Spinal cord (tissue), 10 donors: ENCODE data around the gene CARS1. TPM values are rescaled to one million over a fixed set of nuclear protein-coding genes. Genes with fewer than 3 reads are reported as not detected.
A peak's percentile ranks its signal among the peaks of the same experiment; 100 is the strongest.

Source experiments
- DNase-seq, 6 donors: peaks; one replicate each; pipeline versions ENCODE4 v3.0.0 to v3.0.0-alpha.2; 2013 to 2015; ENCODE audit warnings: low spot score in 6 of 6, low read depth in 4 of 6
- H3K27ac ChIP-seq: one replicate; pipeline ENCODE4 v1.5.1; 2013; ENCODE audit warnings: low read depth, low read length, control low read depth
- H3K27me3 ChIP-seq: one replicate; pipeline ENCODE4 v1.6.1; 2013; ENCODE audit warnings: low read length; ENCODE audit not compliant: control insufficient read depth, insufficient read depth
- H3K36me3 ChIP-seq: one replicate; pipeline ENCODE4 v1.6.1; 2013; ENCODE audit warnings: low read length; ENCODE audit not compliant: control insufficient read depth, insufficient read depth
- H3K4me1 ChIP-seq: one replicate; pipeline ENCODE4 v1.6.1; 2013; ENCODE audit warnings: low read length; ENCODE audit not compliant: control insufficient read depth, insufficient read depth
- H3K4me3 ChIP-seq: one replicate; pipeline ENCODE4 v1.5.1; 2013; ENCODE audit warnings: low read depth, low read length, control low read depth
- H3K9me3 ChIP-seq: one replicate; pipeline ENCODE4 v1.6.1; 2013; ENCODE audit warnings: low read length; ENCODE audit not compliant: control insufficient read depth, insufficient read depth
- WGBS: methylation state at CpG from one replicate; pipeline ENCODE4 v1.1.5; 2013; ENCODE audit warnings: missing lambda C conversion rate; ENCODE audit not compliant: insufficient coverage; 5-methylcytosine and 5-hydroxymethylcytosine counted together
- polyA plus RNA-seq, 2 donors: library from polyadenylated mRNA; unstranded; fragments of 120-200 nt; gene quantifications; one replicate each; pipeline ENCODE4 v1.2.1, GENCODE V29; 2013; ENCODE audit not compliant: insufficient read length in 2 of 2
- total RNA-seq, 2 donors: library from RNA; depleted of rRNA in 1 of 2; stranded (reverse); fragments of 120-200 nt in 1 of 2; fragments of >200 nt in 1 of 2; gene quantifications; one replicate each; pipeline versions ENCODE4 v1.2.3 to v1.2.4, GENCODE V29; 2013 to 2014
- donor health status: healthy.

CARS1 gene
- total and polyA plus RNA-seq, 4 donors, result 28.5 to 54.6 (median 44.3) TPM

- H3K27me3 ChIP-seq, result no peaks in the 10 kb centered on the region
- no peak for DNase-seq
- H3K27ac ChIP-seq, result no peak overlapping the region
- H3K4me1 ChIP-seq, result peaks cover 13% of the 10 kb centered on the region
- H3K36me3 ChIP-seq, result peaks cover 85% of the 10 kb centered on the region
- H3K9me3 ChIP-seq, result no peaks in the 10 kb centered on the region
- no peak overlapping the region for H3K4me3 ChIP-seq
- WGBS, result 90% methylated on average over 18 of the region's 25 CpGs
Observed at GRCh38 chr11:3089236-3090061, 32.2 kb upstream of the CARS1 start.

- H3K4me3 ChIP-seq, result no peak overlapping the region
- WGBS, result 89% methylated on average over 14 of the region's 14 CpGs
- H3K9me3 ChIP-seq, result no peaks in the 10 kb centered on the region
- no peak for DNase-seq
- H3K27me3 ChIP-seq, result no peaks in the 10 kb centered on the region
- H3K27ac ChIP-seq, result no peak overlapping the region
- H3K36me3 ChIP-seq, result peaks cover 79% of the 10 kb centered on the region
- H3K4me1 ChIP-seq, result peaks cover 12% of the 10 kb centered on the region
Observed at GRCh38 chr11:3088806-3089205, 31.6 kb upstream of the CARS1 start.

- Histone ChIP-seq H3K27me3 (no peaks in the 10 kb centered on the region), H3K36me3 (peaks cover 72% of the 10 kb centered on the region), H3K4me3 (no peak overlapping the region), H3K27ac (no peak overlapping the region), H3K9me3 (no peaks in the 10 kb centered on the region), H3K4me1 (peaks cover 7% of the 10 kb centered on the region)
- WGBS, result 76% methylated on average over 19 of the region's 24 CpGs
- no peak for DNase-seq
Observed at GRCh38 chr11:3087821-3088800, 30.9 kb upstream of the CARS1 start.

- H3K27ac ChIP-seq, result no peak overlapping the region
- H3K36me3 ChIP-seq, result peaks cover 65% of the 10 kb centered on the region
- no peaks in the 10 kb centered on the region for H3K27me3 ChIP-seq
- H3K4me1 ChIP-seq, result peaks cover 7% of the 10 kb centered on the region
- no peaks in the 10 kb centered on the region for H3K9me3 ChIP-seq
- no peak for DNase-seq
- 100% methylated on average over 2 of the region's 11 CpGs for WGBS
- H3K4me3 ChIP-seq, result no peak overlapping the region
Observed at GRCh38 chr11:3087373-3087772, 30.1 kb upstream of the CARS1 start.

- no peak overlapping the region for H3K27ac ChIP-seq
- no peaks in the 10 kb centered on the region for H3K9me3 ChIP-seq
- H3K4me3 ChIP-seq, result no peak overlapping the region
- peaks cover 3% of the 10 kb centered on the region for H3K4me1 ChIP-seq
- H3K36me3 ChIP-seq, result peaks cover 58% of the 10 kb centered on the region
- no peak for DNase-seq
- WGBS, result 92% methylated on average over 7 of the region's 9 CpGs
- no peaks in the 10 kb centered on the region for H3K27me3 ChIP-seq
Observed at GRCh38 chr11:3086671-3087150, 29.5 kb upstream of the CARS1 start.

GRCh38 chr11:3086114-3086513 is 28.9 kb upstream of the CARS1 start:
- no peak overlapping the region for H3K4me3 ChIP-seq
- no peaks in the 10 kb centered on the region for H3K9me3 ChIP-seq
- WGBS, result 85% methylated on average over 6 of the region's 8 CpGs
- H3K27me3 ChIP-seq, result no peaks in the 10 kb centered on the region
- no peak overlapping the region for H3K27ac ChIP-seq
- peaks cover 52% of the 10 kb centered on the region for H3K36me3 ChIP-seq
- no peak for DNase-seq
- no peaks in the 10 kb centered on the region for H3K4me1 ChIP-seq

- no peak overlapping the region for H3K4me3 ChIP-seq
- H3K27ac ChIP-seq, result no peak overlapping the region
- H3K36me3 ChIP-seq, result peaks cover 41% of the 10 kb centered on the region
- H3K4me1 ChIP-seq, result no peaks in the 10 kb centered on the region
- 74% methylated on average over 5 of the region's 5 CpGs for WGBS
- no peaks in the 10 kb centered on the region for H3K27me3 ChIP-seq
- peak in 2 of 6 donors; percentile 23 to 27 for DNase-seq
- no peaks in the 10 kb centered on the region for H3K9me3 ChIP-seq
Observed at GRCh38 chr11:3085052-3085451, 27.8 kb upstream of the CARS1 start.

GRCh38 chr11:3083321-3083720 is 26.1 kb upstream of the CARS1 start:
- WGBS, result 96% methylated on average over 4 of the region's 8 CpGs
- H3K27ac ChIP-seq, result no peak overlapping the region
- H3K27me3 ChIP-seq, result no peaks in the 10 kb centered on the region
- H3K36me3 ChIP-seq, result peaks cover 24% of the 10 kb centered on the region
- no peak overlapping the region for H3K4me3 ChIP-seq
- no peaks in the 10 kb centered on the region for H3K4me1 ChIP-seq
- H3K9me3 ChIP-seq, result no peaks in the 10 kb centered on the region
- no peak for DNase-seq

- WGBS, result no CpG with 5 or more reads among the region's 6 CpGs
- H3K4me3 ChIP-seq, result no peak overlapping the region
Observed at GRCh38 chr11:3081386-3081751, 24.1 kb upstream of the CARS1 start.

More at GRCh38 chr11:3081386-3081751, 24.1 kb upstream of the CARS1 start:
- no peak overlapping the region for H3K27ac ChIP-seq
- H3K27me3 ChIP-seq, result no peaks in the 10 kb centered on the region
- H3K36me3 ChIP-seq, result peaks cover 5% of the 10 kb centered on the region
- H3K9me3 ChIP-seq, result no peaks in the 10 kb centered on the region
- DNase-seq, result no peak
- no peaks in the 10 kb centered on the region for H3K4me1 ChIP-seq
